Uterus (tissue), 2 donors: Measurements from ENCODE around the gene NASP.

Experiments used
- CTCF ChIP-seq, 4 experiments: fragments of 200-600 bp in 2 of 4; fragments of 450-650 bp in 2 of 4; sonication (generic) in 2 of 4; IDR thresholded peaks; one replicate each; pipeline ENCODE4 v1.5.1; 2016 to 2019; ENCODE audit warnings: antibody characterized with exemption in 4 of 4, mild to moderate bottlenecking in 2 of 4, moderate library complexity in 1 of 4
- POLR2A ChIP-seq, 2 donors: fragments of 450-650 bp; IDR thresholded peaks; one replicate each; pipeline ENCODE4 v1.6.1; 2016; ENCODE audit warnings: antibody characterized with exemption in 2 of 2, mild to moderate bottlenecking in 1 of 2, moderate library complexity in 1 of 2

GRCh38 chr1:45585496-45586075 lies 1.7 kb downstream of the NASP start:
- TF ChIP-seq POLR2A (IDR thresholded peaks at IDR 0.05) (no peak), CTCF (IDR thresholded peaks at IDR 0.05) (no peak)
